Mesenchymal stem cell (in vitro differentiated cells and primary cell): ENCODE results near the gene SLC26A8.

ENCODE experiments used
- DNase-seq: peaks from one replicate; pipeline ENCODE4 v3.0.0-alpha.2; 2013
- H2AFZ ChIP-seq: one replicate; pipeline ENCODE4 v1.6.1; 2013; ENCODE audit warnings: low read depth, mild to moderate bottlenecking, control low read depth, inconsistent platforms, low read length, moderate library complexity
- H2AK5ac ChIP-seq: 2 replicates; pipeline ENCODE4 v1.6.1; 2013; ENCODE audit warnings: low read length, moderate library complexity, mild to moderate bottlenecking, inconsistent platforms; ENCODE audit not compliant: severe bottlenecking
- H2BK120ac ChIP-seq: one replicate; pipeline ENCODE4 v1.6.1; 2013; ENCODE audit warnings: low read depth, mild to moderate bottlenecking, inconsistent platforms, low read length, moderate library complexity
- H2BK12ac ChIP-seq, 2 experiments: one replicate each; pipeline ENCODE4 v1.6.1; 2013; ENCODE audit warnings: inconsistent platforms in 2 of 2, low read length in 2 of 2, mild to moderate bottlenecking in 2 of 2, moderate library complexity in 2 of 2, control low read depth in 1 of 2
- H2BK15ac ChIP-seq: one replicate; pipeline ENCODE4 v1.6.1; 2013; ENCODE audit warnings: mild to moderate bottlenecking, low read depth, inconsistent platforms; ENCODE audit not compliant: poor library complexity, severe bottlenecking
- H2BK5ac ChIP-seq: 2 replicates; pipeline ENCODE4 v1.6.1; 2013; ENCODE audit warnings: low read depth, mild to moderate bottlenecking, low read length, control low read depth, inconsistent platforms; ENCODE audit not compliant: poor library complexity, severe bottlenecking
- H3K14ac ChIP-seq, 2 experiments: one replicate each; pipeline ENCODE4 v1.6.1; 2013; ENCODE audit warnings: inconsistent platforms in 2 of 2, low read length in 2 of 2, control low read depth in 1 of 2, mild to moderate bottlenecking in 1 of 2, moderate library complexity in 1 of 2
- H3K18ac ChIP-seq, 2 experiments: one replicate each; pipeline ENCODE4 v1.6.1; 2013; ENCODE audit warnings: inconsistent platforms in 2 of 2, low read length in 2 of 2, control low read depth in 1 of 2, low read depth in 1 of 2, mild to moderate bottlenecking in 1 of 2
- H3K23ac ChIP-seq, 2 experiments: one replicate each; pipeline ENCODE4 v1.6.1; 2013; ENCODE audit warnings: inconsistent platforms in 2 of 2, low read length in 2 of 2, mild to moderate bottlenecking in 2 of 2, moderate library complexity in 2 of 2, control low read depth in 1 of 2
- H3K27ac ChIP-seq: 2 replicates; pipeline ENCODE4 v1.5.1; 2013; ENCODE audit warnings: mild to moderate bottlenecking, moderate library complexity, low read length, control low read depth, inconsistent platforms; ENCODE audit not compliant: poor library complexity, severe bottlenecking
- H3K27me3 ChIP-seq, 2 experiments: 2 replicates each; pipeline versions ENCODE4 v1.6.1 to v1.7.0; 2013; ENCODE audit warnings: low read length in 2 of 2, mild to moderate bottlenecking in 2 of 2, moderate library complexity in 2 of 2, control low read depth in 1 of 2, inconsistent platforms in 1 of 2; ENCODE audit not compliant: control insufficient read depth in 1 of 2, insufficient read depth in 1 of 2
- H3K36me3 ChIP-seq, 2 experiments: 2 replicates each; pipeline versions ENCODE4 v1.6.1 to v1.7.0; 2013; ENCODE audit warnings: low read length in 2 of 2, control low read depth in 1 of 2, inconsistent platforms in 1 of 2, low read depth in 1 of 2, mild to moderate bottlenecking in 1 of 2; ENCODE audit not compliant: insufficient read depth in 2 of 2, control insufficient read depth in 1 of 2
- H3K4ac ChIP-seq, 2 experiments: one replicate each; pipeline ENCODE4 v1.6.1; 2013; ENCODE audit warnings: inconsistent platforms in 2 of 2, low read length in 2 of 2, mild to moderate bottlenecking in 2 of 2, moderate library complexity in 2 of 2, control low read depth in 1 of 2, low read depth in 1 of 2
- H3K4me1 ChIP-seq: 2 replicates; pipeline ENCODE4 v1.6.1; 2013; ENCODE audit warnings: low read depth, low read length, control low read depth; ENCODE audit not compliant: control insufficient read depth, insufficient read depth
- H3K4me2 ChIP-seq: 2 replicates; pipeline ENCODE4 v1.6.1; 2013; ENCODE audit warnings: low read length, mild to moderate bottlenecking, inconsistent platforms; ENCODE audit not compliant: poor library complexity, severe bottlenecking
- H3K4me3 ChIP-seq, 2 experiments: 2 replicates each; pipeline versions ENCODE4 v1.5.1 to v1.7.0; 2013; ENCODE audit warnings: low read length in 2 of 2, mild to moderate bottlenecking in 2 of 2, control low read depth in 1 of 2, low read depth in 1 of 2; ENCODE audit not compliant: insufficient read depth in 1 of 2
- H3K79me1 ChIP-seq: replicated peaks from 2 replicates; pipeline ENCODE4 v1.6.1; 2013; ENCODE audit warnings: mild to moderate bottlenecking, control low read depth, low read length, inconsistent platforms; ENCODE audit not compliant: poor library complexity, severe bottlenecking
- H3K9ac ChIP-seq: 2 replicates; pipeline ENCODE4 v1.7.0; 2013; ENCODE audit warnings: mild to moderate bottlenecking, low read length, moderate library complexity
- H3K9me3 ChIP-seq: 2 replicates; pipeline ENCODE4 v1.7.0; 2013; ENCODE audit warnings: mild to moderate bottlenecking, low read length; ENCODE audit not compliant: control insufficient read depth
- H4K8ac ChIP-seq: one replicate; pipeline ENCODE4 v1.6.1; 2013; ENCODE audit warnings: inconsistent platforms, mild to moderate bottlenecking, low read length, moderate library complexity
- H4K91ac ChIP-seq: one replicate; pipeline ENCODE4 v1.6.1; 2013; ENCODE audit warnings: mild to moderate bottlenecking, low read length, inconsistent platforms
- WGBS: methylation state at CpG from one replicate; pipeline ENCODE4 v1.1.7; 2013; ENCODE audit warnings: mixed read lengths; 5-methylcytosine and 5-hydroxymethylcytosine counted together

Gene SLC26A8

GRCh38 chr6:35925961-35926360, 98.5 kb downstream of the SLC26A8 start:
- 83% methylated on average over 3 of the region's 3 CpGs for WGBS
- H2AFZ ChIP-seq: no peak overlapping the region
- no peak for DNase-seq

GRCh38 chr6:35924146-35924545, 100.3 kb downstream of the SLC26A8 start:
- Histone ChIP-seq H2BK120ac (no peak overlapping the region), H3K4me1 (peaks cover 2% of the 10 kb centered on the region), H2AK5ac (no peak overlapping the region), H3K9me3 (no peaks in the 10 kb centered on the region), H3K4me2 (no peak overlapping the region), H3K14ac (no peak overlapping the region), H3K36me3 (no peaks in the 10 kb centered on the region), H4K8ac (no peak overlapping the region), H3K79me1 (peaks cover 10% of the 10 kb centered on the region), H4K91ac (no peak overlapping the region), H2AFZ (no peak overlapping the region), H3K27me3 (no peaks in the 10 kb centered on the region), H3K4ac (no peak overlapping the region), H3K23ac (no peak overlapping the region), H3K27ac (no peak overlapping the region), H2BK12ac (no peak overlapping the region), H3K4me3 (no peak overlapping the region), H3K9ac (no peak overlapping the region), H2BK5ac (no peak overlapping the region), H3K18ac (no peak overlapping the region), H2BK15ac (no peak overlapping the region)
- WGBS: 100% methylated on average over 1 of the region's 1 CpG
- no peak for DNase-seq

More at GRCh38 chr6:35925961-35926360, 98.5 kb downstream of the SLC26A8 start:
- Histone ChIP-seq H3K27ac (no peak overlapping the region), H3K4me3 (no peak overlapping the region), H2BK120ac (no peak overlapping the region), H3K9me3 (no peaks in the 10 kb centered on the region), H4K91ac (no peak overlapping the region), H2AK5ac (no peak overlapping the region), H4K8ac (no peak overlapping the region), H3K9ac (no peak overlapping the region), H3K4me2 (no peak overlapping the region), H2BK15ac (no peak overlapping the region), H3K23ac (no peak overlapping the region), H2BK5ac (no peak overlapping the region), H2BK12ac (no peak overlapping the region), H3K79me1 (peaks cover 10% of the 10 kb centered on the region), H3K18ac (no peak overlapping the region), H3K36me3 (no peaks in the 10 kb centered on the region), H3K27me3 (peaks cover 0 to 4% of the 10 kb centered on the region in 2 experiments), H3K4me1 (peaks cover 3% of the 10 kb centered on the region), H3K4ac (no peak overlapping the region), H3K14ac (no peak overlapping the region)

- H3K9ac ChIP-seq: peak overlapping the region; percentile 88
- no peak overlapping the region for H3K14ac ChIP-seq
- H3K9me3 ChIP-seq: no peaks in the 10 kb centered on the region
- H3K23ac ChIP-seq: no peak overlapping the region
- no peak overlapping the region for H3K4me2 ChIP-seq
- no peak overlapping the region for H3K27ac ChIP-seq
- H2BK5ac ChIP-seq: no peak overlapping the region
- no peak for DNase-seq
- no peaks in the 10 kb centered on the region for H3K27me3 ChIP-seq
- H2BK15ac ChIP-seq: no peak overlapping the region
- H3K18ac ChIP-seq: no peak overlapping the region
- H4K91ac ChIP-seq: no peak overlapping the region
- 84% methylated on average over 5 of the region's 5 CpGs for WGBS
- peak overlapping the region in 1 of 2 experiments; percentile 41 for H3K4ac ChIP-seq
- H3K4me1 ChIP-seq: peaks cover 5% of the 10 kb centered on the region
- no peak overlapping the region for H2AK5ac ChIP-seq
- peak overlapping the region in 1 of 2 experiments; percentile 89 for H3K4me3 ChIP-seq
- peak overlapping the region; percentile 6 for H4K8ac ChIP-seq
- H2AFZ ChIP-seq: no peak overlapping the region
- H3K79me1 ChIP-seq: peaks cover 10% of the 10 kb centered on the region
- peaks cover 0 to 4% of the 10 kb centered on the region in 2 experiments for H3K36me3 ChIP-seq
- H2BK12ac ChIP-seq: no peak overlapping the region
- H2BK120ac ChIP-seq: no peak overlapping the region
These were observed 102.3 kb downstream of the SLC26A8 start for GRCh38 chr6:35922139-35922554.

GRCh38 chr6:35920793-35921732, 103.4 kb downstream of the SLC26A8 start, which contains the start of gene SRPK1:
TSS of gene SRPK1 (minus strand) at chr6:35921098. CDS start at chr6:35921056, 42 bp downstream.
- DNase-seq: peak; percentile 81
- H3K18ac ChIP-seq: peak within 1 kb of the TSS; percentile 77 to 81
- no peaks in the 10 kb centered on the region for H3K27me3 ChIP-seq
- peak within 1 kb of the TSS in 1 of 2 experiments; percentile 93 for H3K4ac ChIP-seq
- peak within 1 kb of the TSS; percentile 92 for H3K4me2 ChIP-seq
- peak within 1 kb of the TSS in 1 of 2 experiments; percentile 48 for H3K14ac ChIP-seq
- peaks cover 12% of the 10 kb centered on the region for H3K79me1 ChIP-seq
- H3K23ac ChIP-seq: peak within 1 kb of the TSS in 1 of 2 experiments; percentile 3
- 1% methylated on average over 19 of the region's 69 CpGs for WGBS
- no peak within 1 kb of the TSS for H4K91ac ChIP-seq
- peaks cover 0 to 6% of the 10 kb centered on the region in 2 experiments for H3K36me3 ChIP-seq
- no peaks in the 10 kb centered on the region for H3K9me3 ChIP-seq
- H3K27ac ChIP-seq: peak within 1 kb of the TSS; percentile 47
- no peak within 1 kb of the TSS for H2AK5ac ChIP-seq
- no peak within 1 kb of the TSS for H2BK15ac ChIP-seq
- peak within 1 kb of the TSS; percentile 88 for H3K9ac ChIP-seq
- H3K4me1 ChIP-seq: peaks cover 6% of the 10 kb centered on the region
- peak within 1 kb of the TSS; percentile 57 for H2BK120ac ChIP-seq
- H4K8ac ChIP-seq: peak within 1 kb of the TSS; percentile 12
- H2BK5ac ChIP-seq: no peak within 1 kb of the TSS
- peak within 1 kb of the TSS; percentile 77 for H2AFZ ChIP-seq
- peak within 1 kb of the TSS in 1 of 2 experiments; percentile 52 for H2BK12ac ChIP-seq
- H3K4me3 ChIP-seq: peak within 1 kb of the TSS; percentile 81 to 98
